Heart left ventricle (tissue), 13 donors: ENCODE data around the gene HOXB6.

ENCODE experiments used
- POLR2A ChIP-seq, 2 donors: fragments of 450-650 bp; IDR thresholded peaks; one replicate each; pipeline ENCODE4 v1.6.1; 2017; ENCODE audit warnings: antibody characterized with exemption in 2 of 2, mild to moderate bottlenecking in 2 of 2, moderate library complexity in 2 of 2
- TF ChIP-seq, protein P1 (sequence below), 12 donors: fragments of 200-600 bp; sonication (generic) in 4 of 12; IDR thresholded peaks; one replicate each; pipeline versions ENCODE4 v1.5.0 to v1.8.0; 2018 to 2022; ENCODE audit warnings: antibody characterized with exemption in 12 of 12, mild to moderate bottlenecking in 5 of 12
- donor health status: ischemic (EF 13 %, LVEDD 7.1; RV severe dilation, severe dysfunction).
- donor health status: DM: no; HTN: yes; CAD: no.
- donor health status: DM: no; HTN: no; CAD: no.
- donor health status: ischemic (EF 25% LVEDD 6.9; RV normal size, moderate dysfunction).
- donor health status: ischemic (EF 25% LVEDD 5.7; RV mildly dilated, moderate dysfunction).
- donor health status: ischemic (EF 35%, LVEDD 5.7; RV mildly dilated, moderate dysfunction).
- donor health status: nonischemic (EF 11% LVEDD 7.7; RV severe dilation, severe dysfunction).
- donor health status: DM: yes; HTN: yes; CAD: no.
- donor health status: PGD.
- donor health status: ischemic (EF 29% LVEDD 5.4; RV normal size, mild dysfunction).
- donor health status: nonischemic (EF 23%, LVEDD 6.1; RV moderate dilation, normal function).

DNA sequence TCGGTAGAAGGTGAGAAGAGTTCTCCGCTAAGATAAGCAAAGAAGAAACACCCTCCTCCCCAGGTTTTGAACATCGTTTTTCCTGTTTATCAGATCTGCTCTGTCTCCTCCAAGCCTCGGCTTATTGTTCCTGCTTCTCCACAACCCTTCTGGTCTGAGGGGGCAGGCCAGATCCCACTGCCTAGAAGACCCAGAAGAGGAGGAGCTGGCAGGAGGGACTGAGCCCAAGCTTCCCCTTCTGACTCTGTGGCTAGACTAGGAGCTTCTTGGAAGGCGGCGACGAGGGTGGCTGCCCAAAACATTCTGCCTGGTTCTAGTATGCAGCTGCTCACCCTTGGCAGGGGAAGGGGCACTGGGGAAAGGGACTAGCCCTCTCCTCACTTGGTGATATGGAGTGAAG lies 6.0 kb downstream of the HOXB6 start:
- TF ChIP-seq POLR2A (IDR thresholded peaks at IDR 0.05) = no peak
- TF ChIP-seq, protein P1, sequence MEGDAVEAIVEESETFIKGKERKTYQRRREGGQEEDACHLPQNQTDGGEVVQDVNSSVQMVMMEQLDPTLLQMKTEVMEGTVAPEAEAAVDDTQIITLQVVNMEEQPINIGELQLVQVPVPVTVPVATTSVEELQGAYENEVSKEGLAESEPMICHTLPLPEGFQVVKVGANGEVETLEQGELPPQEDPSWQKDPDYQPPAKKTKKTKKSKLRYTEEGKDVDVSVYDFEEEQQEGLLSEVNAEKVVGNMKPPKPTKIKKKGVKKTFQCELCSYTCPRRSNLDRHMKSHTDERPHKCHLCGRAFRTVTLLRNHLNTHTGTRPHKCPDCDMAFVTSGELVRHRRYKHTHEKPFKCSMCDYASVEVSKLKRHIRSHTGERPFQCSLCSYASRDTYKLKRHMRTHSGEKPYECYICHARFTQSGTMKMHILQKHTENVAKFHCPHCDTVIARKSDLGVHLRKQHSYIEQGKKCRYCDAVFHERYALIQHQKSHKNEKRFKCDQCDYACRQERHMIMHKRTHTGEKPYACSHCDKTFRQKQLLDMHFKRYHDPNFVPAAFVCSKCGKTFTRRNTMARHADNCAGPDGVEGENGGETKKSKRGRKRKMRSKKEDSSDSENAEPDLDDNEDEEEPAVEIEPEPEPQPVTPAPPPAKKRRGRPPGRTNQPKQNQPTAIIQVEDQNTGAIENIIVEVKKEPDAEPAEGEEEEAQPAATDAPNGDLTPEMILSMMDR (IDR thresholded peaks at IDR 0.05) = no peak
